RWPE1 (cell line): ENCODE measurements around the gene SLC7A6OS.

ENCODE experiments used
- CTCF ChIA-PET: fragments of 350-600 bp; sonication (Branson Sonifier 250); formaldehyde crosslinking; extraction: SDS; loops from one replicate; lab custom pipeline; 2021; lab: Yijun Ruan, JAX
- POLR2A ChIA-PET: fragments of 400-600 bp; formaldehyde crosslinking; extraction: SDS; loops from one replicate; lab custom pipeline; 2020; ENCODE audit warnings: antibody characterized with exemption; ENCODE audit not compliant: low non-redundant PET; lab: Yijun Ruan, JAX
- DNase-seq: peaks from one replicate; pipeline ENCODE4 v3.0.0; 2012; ENCODE audit warnings: low spot score
- H3K27ac ChIP-seq: fragments of 450-650 bp; 2 replicates; pipeline ENCODE4 v1.5.1; 2017
- CTCF ChIP-seq: fragments of 450-650 bp; conservative IDR thresholded peaks from 2 replicates; pipeline ENCODE4 v1.5.1; 2017; ENCODE audit warnings: low read depth, mild to moderate bottlenecking

SLC7A6OS gene

DNA sequence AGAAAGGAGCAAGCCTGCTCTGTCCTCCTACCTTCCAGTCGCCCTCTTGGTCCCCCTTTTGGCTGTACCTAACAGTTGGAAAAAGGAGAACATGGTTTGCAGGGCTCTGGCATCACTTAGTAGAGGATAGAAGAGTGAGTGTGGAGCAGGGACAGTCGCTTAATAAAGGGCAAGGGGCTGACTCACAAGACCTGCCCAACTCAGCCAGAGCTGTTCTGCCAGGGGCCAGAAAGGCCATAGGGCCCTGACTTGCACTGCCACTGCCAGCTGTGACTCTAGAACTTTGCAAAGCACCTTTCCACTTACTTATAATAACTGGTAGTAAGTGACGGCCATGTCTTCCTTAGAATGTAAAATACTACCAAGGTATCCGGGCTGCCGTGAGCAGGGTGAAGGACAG, 13.6 kb upstream of the SLC7A6OS start:
- CTCF ChIA-PET = interaction anchor here (0.6 to 0.9 kb wide), 2 partner anchors 40 to 61 kb away, joined by 4 to 5 read pairs; no protein-coding TSS in a partner anchor
- no peak for TF ChIP-seq CTCF

DNA sequence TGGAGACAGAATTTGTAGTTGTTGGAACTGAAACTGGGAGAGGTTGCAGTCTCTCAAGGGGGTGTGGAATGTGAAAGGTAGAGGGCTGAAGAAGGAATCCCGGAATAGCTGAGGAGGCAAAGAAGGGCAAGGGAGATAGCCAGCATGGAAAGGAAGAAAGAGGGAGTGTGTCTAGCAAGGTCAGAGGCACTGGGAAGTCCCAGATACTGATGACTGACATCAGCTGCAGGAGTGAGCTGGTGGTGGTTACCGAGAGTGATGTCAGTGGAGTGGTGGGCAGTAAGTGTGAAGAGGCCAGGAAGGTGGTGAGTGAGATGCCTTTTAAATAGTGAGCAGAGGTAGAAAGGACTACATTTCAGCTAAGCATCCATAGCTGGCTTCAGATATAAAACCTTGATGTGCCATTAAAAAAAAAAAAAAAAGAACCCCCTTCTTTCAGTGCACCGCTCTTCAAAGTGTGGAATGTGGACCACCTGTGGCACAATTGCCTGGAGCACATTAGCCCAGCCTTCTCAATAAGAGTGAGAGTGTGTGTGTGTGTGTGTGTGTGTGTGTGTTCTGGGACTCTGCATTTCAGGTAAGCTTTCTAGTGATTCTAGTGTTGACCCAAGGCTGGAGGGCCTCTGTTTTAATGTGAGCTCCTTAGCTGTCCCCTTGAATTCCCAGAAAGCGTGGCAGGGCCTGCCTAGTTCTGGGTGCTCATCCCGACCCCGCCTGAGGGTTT, 8.6 kb upstream of the SLC7A6OS start:
- DNase-seq = no peak
- no peak overlapping the region for H3K27ac ChIP-seq
- no peak for TF ChIP-seq CTCF
- CTCF ChIA-PET = interaction anchor here (1.2 to 1.9 kb wide), 2 partner anchors 9 to 58 kb away, joined by 3 to 8 read pairs; no protein-coding TSS in a partner anchor
- POLR2A ChIA-PET = no interaction called here

More for the DNA sequence above, 13.6 kb upstream of the SLC7A6OS start:
- H3K27ac ChIP-seq = 0 out of 2 replicates have a peak overlapping the region, but pooled peaks have one; percentile 10
- no peak for DNase-seq
- POLR2A ChIA-PET = no interaction called here

DNA sequence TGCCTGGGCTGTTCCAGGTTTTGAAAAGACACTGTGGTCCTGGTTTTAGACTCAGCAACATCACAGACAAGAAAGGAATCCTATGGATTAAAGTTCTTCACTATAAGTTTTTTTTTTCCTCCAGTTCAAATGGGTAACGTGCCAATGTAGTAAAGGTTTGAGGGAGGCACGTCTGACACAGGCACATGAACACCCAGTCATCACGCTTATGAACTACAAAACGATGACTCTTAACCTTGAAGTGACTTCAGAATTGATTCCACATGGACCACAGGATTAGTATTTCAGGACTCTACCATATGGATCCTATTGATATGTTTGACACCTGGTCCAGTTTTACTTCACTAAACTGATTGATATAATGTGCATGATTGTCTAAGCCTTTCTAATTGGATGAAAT, 2.4 kb upstream of the SLC7A6OS start:
- CTCF ChIA-PET = no interaction called here
- no peak for DNase-seq
- no peak for TF ChIP-seq CTCF
- POLR2A ChIA-PET = no interaction called here
- H3K27ac ChIP-seq = no peak overlapping the region; the same call in 1 of the 2 replicates

- DNase-seq = no peak
- ChIA-PET CTCF (interaction anchor here (0.6 to 1.2 kb wide), 5 partner anchors 11 to 172 kb away, joined by 3 to 5 read pairs (median 3); no protein-coding TSS in a partner anchor), POLR2A (interaction anchor here (0.6 to 1.2 kb wide), 4 partner anchors 11 to 73 kb away, joined by 3 to 9 read pairs (median 4); no protein-coding TSS in a partner anchor)
- H3K27ac ChIP-seq = peak overlapping the region; percentile 82
- TF ChIP-seq CTCF = no peak
Measured at GRCh38 chr16:68310437-68310773, 341 bp downstream of the SLC7A6OS start.

- CTCF ChIA-PET = interaction anchor here (0.7 kb wide), 1 partner anchor 46 kb away, joined by 3 read pairs; no protein-coding TSS in a partner anchor
Measured at GRCh38 chr16:68309799-68310198, 947 bp downstream of the SLC7A6OS start.

DNA sequence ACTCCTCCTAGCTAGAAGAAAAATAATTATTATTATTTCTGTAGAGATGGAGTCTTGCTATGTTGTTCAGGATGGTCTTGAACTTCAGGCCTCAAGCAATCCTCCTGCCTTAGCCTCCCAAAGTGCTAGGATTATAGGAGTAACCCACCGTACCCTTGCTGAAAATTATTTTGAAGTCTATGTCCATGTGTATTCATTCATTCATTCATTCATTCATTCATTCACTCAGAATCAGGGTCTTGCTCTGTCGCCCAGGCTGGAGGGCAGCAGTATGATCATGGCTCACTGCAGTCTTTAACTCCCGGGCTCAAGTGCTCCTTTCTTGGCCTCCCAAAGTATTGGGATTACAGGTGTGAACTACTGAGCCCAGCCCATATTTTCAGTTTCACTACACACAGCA, 4.1 kb downstream of the SLC7A6OS start:
- ChIA-PET POLR2A (interaction anchor here (0.6 kb wide), 1 partner anchor 313 kb away, joined by 7 read pairs; no protein-coding TSS in a partner anchor), CTCF (no interaction called here)
- no peak overlapping the region for H3K27ac ChIP-seq
- no peak for DNase-seq
- TF ChIP-seq CTCF = no peak

More at GRCh38 chr16:68309799-68310198, 947 bp downstream of the SLC7A6OS start:
- POLR2A ChIA-PET = interaction anchor here (1.1 kb wide), 1 partner anchor 37 kb away, joined by 3 read pairs; no protein-coding TSS in a partner anchor
- DNase-seq = no peak
- no peak for TF ChIP-seq CTCF
- peak overlapping the region; percentile 82 for H3K27ac ChIP-seq
